GM12874 (cell line): ENCODE data around the gene TCF4.

ENCODE experiments used
- CTCF ChIP-seq: IDR thresholded peaks from 2 replicates; pipeline ENCODE4 v1.5.1; 2011; ENCODE audit warnings: low read depth, mild to moderate bottlenecking, control low read depth, low read length, moderate library complexity; ENCODE audit not compliant: insufficient read depth

The TCF4 gene

GRCh38 chr18:55422456-55423180, 165.4 kb downstream of the TCF4 start:
- TF ChIP-seq CTCF, result no peak

- TF ChIP-seq CTCF, result no peak
Observed at GRCh38 chr18:55421615-55422419, 166.2 kb downstream of the TCF4 start.

GRCh38 chr18:55421308-55421614, 166.7 kb downstream of the TCF4 start:
- TF ChIP-seq CTCF, result no peak

GRCh38 chr18:55420665-55421307, 167.2 kb downstream of the TCF4 start:
- no peak for TF ChIP-seq CTCF

GRCh38 chr18:55419947-55420664, 167.9 kb downstream of the TCF4 start:
- TF ChIP-seq CTCF, result no peak

GRCh38 chr18:55419132-55419946, 168.7 kb downstream of the TCF4 start:
- no peak for TF ChIP-seq CTCF

- TF ChIP-seq CTCF, result no peak
Observed at GRCh38 chr18:55418439-55418838, 169.6 kb downstream of the TCF4 start.
